ENCODE data around the gene RPS25. TPM values are rescaled to one million over a fixed set of nuclear protein-coding genes. Genes with fewer than 3 reads are reported as not detected.

RPS25 gene
- total RNA-seq, 2 donors from 2014 or later: 1,289 to 1,299 TPM

GRCh38 chr11:118998822-118999221, 19.3 kb downstream of the RPS25 start:
- Histone ChIP-seq H3K27ac (ENCODE audit: low read depth, low read length) (no peak overlapping the region), H3K27me3 (ENCODE audit: control insufficient read depth, insufficient read depth, low read length, poor library complexity, severe bottlenecking) (no peaks in the 10 kb centered on the region), H3K4me3 (ENCODE audit: low read length) (peak overlapping the region; percentile 88), H3K9me3 (ENCODE audit: control insufficient read depth, low read length) (no peaks in the 10 kb centered on the region), H3K9ac (ENCODE audit: extremely low read depth, low read length, poor library complexity, severe bottlenecking) (peak overlapping the region; percentile 71), H3K36me3 (ENCODE audit: control insufficient read depth, insufficient read depth, low read length) (peaks cover 38% of the 10 kb centered on the region), H3K4me1 (ENCODE audit: control insufficient read depth, insufficient read depth, low read length) (no peaks in the 10 kb centered on the region)
- Mint-ChIP-seq H3K4me3 (peak overlapping the region; percentile 98), H3K27me3 (ENCODE audit: insufficient read depth) (no peaks in the 10 kb centered on the region), H3K9me3 (no peaks in the 10 kb centered on the region), H3K4me1 (peaks cover 15% of the 10 kb centered on the region), H3K27ac (peak overlapping the region; percentile 99), H3K36me3 (ENCODE audit: low read depth) (peaks cover 40% of the 10 kb centered on the region)
- 19 to 44% methylated on average over 2 to 5 of the region's 6 CpGs for WGBS, 2 experiments (ENCODE audit: insufficient coverage in 1 of 2, insufficient read length in 1 of 2)
- peak; percentile 82 for DNase-seq
- TF ChIP-seq CTCF (conservative IDR thresholded peaks at IDR 0.05): no peak

DNA sequence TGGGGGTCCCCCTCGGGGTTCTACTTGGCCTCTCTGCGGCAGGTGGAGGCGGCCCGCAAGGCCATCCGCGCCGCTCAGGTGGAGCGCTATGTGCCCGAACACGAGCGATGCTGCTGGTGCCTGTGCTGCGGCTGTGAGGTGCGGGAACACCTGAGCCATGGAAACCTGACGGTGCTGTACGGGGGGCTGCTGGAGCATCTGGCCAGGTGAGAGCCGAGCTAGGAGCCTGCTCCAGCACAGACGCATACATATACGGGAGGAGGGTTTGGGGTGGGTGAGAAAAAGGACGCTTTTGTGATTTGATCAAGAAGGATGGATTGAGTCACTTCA, 19.8 kb downstream of the RPS25 start:
- H3K27me3 Mint-ChIP-seq (ENCODE audit: insufficient read depth): no peaks in the 10 kb centered on the region
- Histone ChIP-seq H3K9me3 (ENCODE audit: control insufficient read depth, low read length) (no peaks in the 10 kb centered on the region), H3K4me1 (ENCODE audit: control insufficient read depth, insufficient read depth, low read length) (no peaks in the 10 kb centered on the region), H3K27ac (ENCODE audit: low read depth, low read length) (peak overlapping the region; percentile 25), H3K9ac (ENCODE audit: extremely low read depth, low read length, poor library complexity, severe bottlenecking) (peak overlapping the region; percentile 71), H3K4me3 (ENCODE audit: low read length) (peak overlapping the region; percentile 88), H3K36me3 (ENCODE audit: control insufficient read depth, insufficient read depth, low read length) (peaks cover 38% of the 10 kb centered on the region), H3K27me3 (ENCODE audit: control insufficient read depth, insufficient read depth, low read length, poor library complexity, severe bottlenecking) (no peaks in the 10 kb centered on the region)
- peaks cover 39% of the 10 kb centered on the region for H3K36me3 Mint-ChIP-seq (ENCODE audit: low read depth)
- no peak for TF ChIP-seq CTCF (conservative IDR thresholded peaks at IDR 0.05)
- peak overlapping the region; percentile 99 for H3K27ac Mint-ChIP-seq
- peak overlapping the region; percentile 98 for H3K4me3 Mint-ChIP-seq
- H3K9me3 Mint-ChIP-seq: peaks cover 2% of the 10 kb centered on the region
- H3K4me1 Mint-ChIP-seq: peaks cover 15% of the 10 kb centered on the region
- WGBS, 2 experiments (ENCODE audit: insufficient coverage in 1 of 2, insufficient read length in 1 of 2): 0% methylated on average over 7 to 19 of the region's 19 CpGs
- DNase-seq: no peak

- Mint-ChIP-seq H3K27me3 (ENCODE audit: insufficient read depth) (no peaks in the 10 kb centered on the region), H3K4me1 (peaks cover 15% of the 10 kb centered on the region), H3K9me3 (peaks cover 7% of the 10 kb centered on the region), H3K36me3 (ENCODE audit: low read depth) (peaks cover 36% of the 10 kb centered on the region), H3K4me3 (peak within 1 kb of the TSS; percentile 98), H3K27ac (peak within 1 kb of the TSS; percentile 99)
- Histone ChIP-seq H3K4me1 (ENCODE audit: control insufficient read depth, insufficient read depth, low read length) (no peaks in the 10 kb centered on the region), H3K9ac (ENCODE audit: extremely low read depth, low read length, poor library complexity, severe bottlenecking) (peak within 1 kb of the TSS; percentile 71), H3K27me3 (ENCODE audit: control insufficient read depth, insufficient read depth, low read length, poor library complexity, severe bottlenecking) (no peaks in the 10 kb centered on the region), H3K9me3 (ENCODE audit: control insufficient read depth, low read length) (peaks cover 1% of the 10 kb centered on the region), H3K27ac (ENCODE audit: low read depth, low read length) (peak within 1 kb of the TSS; percentile 25), H3K36me3 (ENCODE audit: control insufficient read depth, insufficient read depth, low read length) (peaks cover 34% of the 10 kb centered on the region), H3K4me3 (ENCODE audit: low read length) (peak within 1 kb of the TSS; percentile 88)
- peak; percentile 22 for TF ChIP-seq CTCF (conservative IDR thresholded peaks at IDR 0.05)
- peak; percentile 98 for DNase-seq
- WGBS, 2 experiments (ENCODE audit: insufficient coverage in 1 of 2, insufficient read length in 1 of 2): 0% methylated on average over 37 to 54 of the region's 54 CpGs
These were observed 20.3 kb downstream of the RPS25 start, which contains the start of gene CENATAC for GRCh38 chr11:118997627-118998387. Gene CENATAC (plus strand): TSS chr11:118998138. CDS start chr11:118998198, 60 bp downstream.
